HepG2 (cell line): Measurements from ENCODE around the gene MTA1. TPM values are rescaled to one million over a fixed set of nuclear protein-coding genes. Genes with fewer than 3 reads are reported as not detected.

Experiments used
- ATRX ChIP-seq: sonication (generic); formaldehyde crosslinking; IDR thresholded peaks from 2 replicates; pipeline ENCODE4 v1.4.0; 2020; ENCODE audit warnings: missing genetic modification reagents, borderline replicate concordance
- BORCS8-MEF2B ChIP-seq: sonication (generic); formaldehyde crosslinking; IDR thresholded peaks from 2 replicates; pipeline ENCODE4 v1.8.0; 2022; ENCODE audit warnings: mild to moderate bottlenecking, missing genetic modification reagents
- BRD4 ChIP-seq: sonication (generic); formaldehyde crosslinking; IDR thresholded peaks from 2 replicates; pipeline ENCODE4 v1.4.0; 2020; ENCODE audit warnings: missing genetic modification reagents
- HNF4A ChIP-seq: sonication (generic); formaldehyde crosslinking; IDR thresholded peaks from 2 replicates; pipeline ENCODE4 v1.4.0; 2020; ENCODE audit warnings: missing genetic modification reagents
- NBN ChIP-seq: fragments of 450-650 bp; conservative IDR thresholded peaks from 2 replicates; pipeline ENCODE4 v1.6.1; 2017
- NFKBIZ ChIP-seq: IDR thresholded peaks from 2 replicates; pipeline ENCODE4 v1.6.1; 2018; ENCODE audit warnings: missing genetic modification reagents, missing compliant biosample characterization
- TBP ChIP-seq: sonication (generic); formaldehyde crosslinking; IDR thresholded peaks from 2 replicates; pipeline ENCODE4 v1.5.0; 2020; ENCODE audit warnings: missing genetic modification reagents
- ZBTB2 ChIP-seq: sonication (generic); formaldehyde crosslinking; IDR thresholded peaks from 2 replicates; pipeline ENCODE4 v1.8.0; 2022; ENCODE audit warnings: low read depth, missing genetic modification reagents
- ZNF335 ChIP-seq: sonication (generic); formaldehyde crosslinking; IDR thresholded peaks from 2 replicates; pipeline ENCODE4 v1.4.0; 2020; ENCODE audit warnings: missing genetic modification reagents
- ZNF354B ChIP-seq: sonication (generic); formaldehyde crosslinking; IDR thresholded peaks from 2 replicates; pipeline ENCODE4 v1.8.0; 2022; ENCODE audit warnings: mild to moderate bottlenecking, missing genetic modification reagents
- ZNF737 ChIP-seq: sonication (generic); formaldehyde crosslinking; IDR thresholded peaks from 2 replicates; pipeline ENCODE4 v1.5.0; 2020; ENCODE audit warnings: missing genetic modification reagents, mild to moderate bottlenecking, borderline replicate concordance
- ZNF773 ChIP-seq: sonication (generic); formaldehyde crosslinking; IDR thresholded peaks from 2 replicates; pipeline ENCODE4 v1.4.0; 2020; ENCODE audit warnings: missing genetic modification reagents, borderline replicate concordance
- ZNF777 ChIP-seq: sonication (generic); formaldehyde crosslinking; IDR thresholded peaks from 2 replicates; pipeline ENCODE4 v1.4.0; 2020; ENCODE audit warnings: missing genetic modification reagents
- ZNF792 ChIP-seq: IDR thresholded peaks from 2 replicates; pipeline ENCODE4 v1.6.1; 2016
- polyA plus RNA-seq, 8 experiments: library from polyadenylated mRNA; depleted of rRNA in 3 of 8; stranded (reverse) in 7 of 8; unstranded in 1 of 8; fragments of >200 nt; fragmentation: Illumina TruSeq in 4 of 8; extraction: Trizol in 4 of 8; gene quantifications; 2 replicates each; pipeline versions ENCODE4 v1.2.1 to v1.2.3, GENCODE V29; 2011 to 2016; ENCODE audit warnings: low read depth in 4 of 8, missing spikeins in 1 of 8, mixed read lengths in 1 of 8; ENCODE audit not compliant: insufficient read depth in 1 of 8
- total RNA-seq, 5 experiments: library from RNA; depleted of rRNA; stranded (reverse); fragments of >200 nt; fragmentation: Illumina TruSeq; extraction: Trizol; gene quantifications; 2 replicates each; pipeline ENCODE4 v1.2.3, GENCODE V29; 2016; ENCODE audit warnings: low read depth in 1 of 5
- TF ChIP-seq, protein P1 (sequence below): sonication (generic); formaldehyde crosslinking; IDR thresholded peaks from 2 replicates; pipeline ENCODE4 v1.4.0; 2020; ENCODE audit warnings: mild to moderate bottlenecking, missing genetic modification reagents
- TF ChIP-seq, protein P2 (sequence below): sonication (generic); formaldehyde crosslinking; conservative IDR thresholded peaks from 2 replicates; pipeline ENCODE4 v1.8.0; 2022; ENCODE audit warnings: mild to moderate bottlenecking, moderate library complexity, missing genetic modification reagents

MTA1 gene
- total and polyA plus RNA-seq, 2 of the 13 experiments (the other 11 are each of a cell fraction or from before 2014, with no cell fraction given): 35.2 to 85.8 TPM

GRCh38 chr14:105411017-105411941, 8.3 kb upstream of the MTA1 start (continued):
- TF ChIP-seq ATRX (CRISPR knock-in tag) (no peak), NFKBIZ (CRISPR knock-in tag) (no peak), NBN (no peak), ZNF354B (no peak), BRD4 (CRISPR knock-in tag) (no peak), ZNF777 (CRISPR knock-in tag) (peak; percentile 95), ZNF792 (no peak), HNF4A (CRISPR knock-in tag) (no peak), BORCS8-MEF2B (CRISPR knock-in tag) (peak; percentile 12; the same call in 1 of the 2 replicates), ZNF335 (CRISPR knock-in tag) (no peak), ZBTB2 (CRISPR knock-in tag) (0 out of 2 replicates have a peak, but pooled peaks have one; percentile 25), TBP (CRISPR knock-in tag) (no peak), ZNF737 (CRISPR knock-in tag) (no peak), ZNF773 (CRISPR knock-in tag) (no peak)
- TF ChIP-seq, protein P1, sequence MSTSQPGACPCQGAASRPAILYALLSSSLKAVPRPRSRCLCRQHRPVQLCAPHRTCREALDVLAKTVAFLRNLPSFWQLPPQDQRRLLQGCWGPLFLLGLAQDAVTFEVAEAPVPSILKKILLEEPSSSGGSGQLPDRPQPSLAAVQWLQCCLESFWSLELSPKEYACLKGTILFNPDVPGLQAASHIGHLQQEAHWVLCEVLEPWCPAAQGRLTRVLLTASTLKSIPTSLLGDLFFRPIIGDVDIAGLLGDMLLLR (CRISPR knock-in tag): no peak
- TF ChIP-seq, protein P2, sequence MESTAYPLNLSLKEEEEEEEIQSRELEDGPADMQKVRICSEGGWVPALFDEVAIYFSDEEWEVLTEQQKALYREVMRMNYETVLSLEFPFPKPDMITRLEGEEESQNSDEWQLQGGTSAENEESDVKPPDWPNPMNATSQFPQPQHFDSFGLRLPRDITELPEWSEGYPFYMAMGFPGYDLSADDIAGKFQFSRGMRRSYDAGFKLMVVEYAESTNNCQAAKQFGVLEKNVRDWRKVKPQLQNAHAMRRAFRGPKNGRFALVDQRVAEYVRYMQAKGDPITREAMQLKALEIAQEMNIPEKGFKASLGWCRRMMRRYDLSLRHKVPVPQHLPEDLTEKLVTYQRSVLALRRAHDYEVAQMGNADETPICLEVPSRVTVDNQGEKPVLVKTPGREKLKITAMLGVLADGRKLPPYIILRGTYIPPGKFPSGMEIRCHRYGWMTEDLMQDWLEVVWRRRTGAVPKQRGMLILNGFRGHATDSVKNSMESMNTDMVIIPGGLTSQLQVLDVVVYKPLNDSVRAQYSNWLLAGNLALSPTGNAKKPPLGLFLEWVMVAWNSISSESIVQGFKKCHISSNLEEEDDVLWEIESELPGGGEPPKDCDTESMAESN (CRISPR knock-in tag): 0 out of 2 replicates have a peak, but pooled peaks have one; percentile 27
- TF ChIP-seq, all 625 proteins: peak for 36
